NCI-H524 treated with DMSO at 0.1 percent for 48 hours (cell line): Measurements from ENCODE around the gene ADCY1.
"Not testable (repeated sequence)": the region's sequence is repeated elsewhere in the genome, so short reads cannot be mapped to it uniquely, and the experiment has no call there.

Experiments
- DNase-seq: peaks from one replicate; lab custom pipeline; 2025; lab: John Stamatoyannopoulos, UW

ADCY1 gene

DNA sequence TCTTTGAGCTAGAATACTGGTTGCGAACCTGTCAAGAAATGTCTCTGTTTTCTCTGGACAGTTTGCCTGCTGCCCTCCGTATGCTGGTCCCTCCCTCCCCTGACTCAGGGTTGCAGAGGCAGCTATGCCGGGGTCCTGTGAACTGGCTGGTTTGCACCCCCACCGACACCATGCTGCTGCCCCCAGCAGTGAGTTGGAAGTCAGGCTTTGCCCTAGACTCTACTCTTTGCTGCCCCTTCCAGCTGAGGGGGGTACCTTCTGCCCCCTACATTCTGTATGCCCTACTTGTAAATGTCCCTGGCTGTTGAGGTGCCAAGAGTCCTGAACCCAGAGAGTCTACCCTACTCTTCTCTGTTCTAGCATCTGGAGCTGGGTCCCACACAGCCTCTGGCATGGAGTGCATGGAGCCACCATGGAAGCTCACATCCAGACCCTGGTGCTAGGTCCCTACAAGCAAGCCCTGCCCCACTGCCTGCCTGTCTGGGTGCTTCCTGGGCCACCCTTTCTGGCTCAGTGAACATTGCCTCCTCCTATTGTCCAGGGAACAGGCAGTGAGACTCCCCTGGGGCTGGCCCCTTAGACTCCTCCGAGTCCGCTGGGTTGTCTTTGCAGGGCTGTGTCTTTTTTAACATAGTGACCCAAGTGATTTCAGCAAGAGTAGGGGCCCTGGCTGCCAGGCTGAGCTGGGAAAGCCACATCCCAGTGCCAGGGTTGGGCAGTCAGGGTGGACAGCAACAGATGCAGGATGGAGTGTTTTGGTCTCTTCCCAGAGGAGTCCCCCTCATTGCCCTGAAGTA is 138.9 kb downstream of the ADCY1 start:
- no peak for DNase-seq

DNA sequence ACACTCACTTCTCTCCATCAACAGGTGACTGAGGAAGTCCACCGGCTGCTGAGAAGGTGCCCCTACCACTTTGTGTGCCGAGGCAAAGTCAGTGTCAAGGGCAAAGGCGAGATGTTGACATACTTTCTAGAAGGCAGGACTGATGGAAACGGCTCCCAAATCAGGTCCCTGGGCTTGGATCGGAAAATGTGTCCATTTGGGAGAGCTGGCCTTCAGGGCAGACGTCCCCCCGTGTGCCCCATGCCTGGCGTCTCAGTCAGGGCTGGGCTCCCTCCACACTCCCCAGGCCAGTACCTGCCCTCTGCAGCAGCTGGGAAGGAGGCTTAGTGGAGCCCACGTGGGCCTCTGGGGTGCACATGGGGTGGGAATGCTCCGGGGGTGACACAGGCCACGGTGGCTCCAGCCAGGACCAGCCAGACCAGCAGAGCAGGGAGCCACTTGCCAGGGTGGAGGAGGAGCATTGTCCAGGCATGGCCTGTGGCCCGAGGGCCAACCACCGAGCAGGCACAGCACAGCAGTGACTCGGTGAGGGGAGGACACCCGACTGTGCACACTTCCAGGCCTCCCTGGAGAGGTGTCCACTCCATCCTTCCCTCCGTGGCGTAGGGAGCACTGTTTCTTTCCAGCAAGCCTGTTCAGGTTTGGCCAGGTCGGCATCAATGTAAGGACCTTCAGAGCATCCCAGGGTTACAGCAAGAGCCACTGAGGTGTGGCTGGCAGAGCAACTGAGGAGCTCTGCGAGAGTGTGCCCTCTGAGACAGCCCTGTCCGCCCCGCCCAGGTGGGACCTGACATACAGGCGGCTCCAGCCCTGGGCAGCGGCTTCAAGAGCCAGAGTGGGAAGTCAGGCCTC is 139.7 kb downstream of the ADCY1 start:
- no peak for DNase-seq

DNA sequence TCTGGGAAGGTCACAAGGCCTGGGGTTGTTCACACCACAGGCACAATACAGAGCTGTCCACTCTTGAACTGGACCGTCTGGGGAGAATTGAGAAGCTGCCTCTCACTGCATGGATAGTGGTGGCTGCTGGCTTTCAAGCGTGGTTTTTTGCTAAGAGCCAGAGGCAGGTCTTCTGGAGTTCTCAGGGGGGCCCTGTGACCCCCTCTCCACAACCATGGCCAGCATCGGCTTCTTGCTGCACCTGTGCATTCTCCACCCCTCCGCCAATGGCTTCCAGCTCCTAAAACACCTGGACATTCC is 140.3 kb downstream of the ADCY1 start:
- DNase-seq: no peak

DNA sequence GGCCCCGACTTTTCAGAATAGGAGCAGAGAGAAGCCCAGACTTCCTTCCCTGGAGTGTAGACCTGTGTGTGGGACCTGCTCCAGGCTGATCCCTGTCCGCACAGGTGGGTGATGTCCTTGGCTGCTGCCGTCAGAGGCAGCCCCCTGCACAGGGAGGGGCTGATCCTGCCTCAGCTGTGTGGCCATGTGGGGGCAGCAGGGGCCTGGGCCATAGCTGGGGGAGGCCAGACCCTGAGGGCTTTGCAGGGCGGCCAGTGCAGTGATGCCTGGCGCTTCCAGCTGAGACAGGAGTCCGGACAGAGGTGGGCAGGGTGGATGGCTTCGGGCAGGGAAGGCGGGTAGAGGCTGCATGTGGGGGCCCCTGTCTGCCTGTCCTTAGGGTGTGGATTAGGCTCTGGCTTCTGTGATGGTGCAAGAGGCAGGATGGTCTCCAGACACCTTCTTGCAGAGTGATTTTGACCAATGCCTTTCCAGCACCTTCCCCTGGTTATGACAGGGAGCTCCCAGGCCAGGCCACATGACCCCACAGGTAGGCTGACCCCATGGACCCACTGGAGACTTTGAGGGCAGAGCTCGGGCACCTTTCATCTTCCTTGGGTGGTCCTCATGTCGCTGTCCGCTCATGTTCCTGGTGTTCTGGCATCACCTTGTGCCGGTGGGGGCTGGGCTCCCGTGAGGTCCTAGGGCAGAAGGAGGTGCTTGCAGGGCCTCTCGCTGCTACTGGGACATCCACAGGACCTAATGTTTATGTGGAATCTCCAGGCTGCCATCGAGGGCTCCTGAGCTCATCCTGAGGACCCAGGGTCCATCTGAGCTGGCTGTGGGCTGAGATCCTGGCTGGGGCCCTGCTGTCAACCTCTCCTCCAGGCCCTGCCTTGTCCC is 141.5 kb downstream of the ADCY1 start:
- DNase-seq: no peak

DNA sequence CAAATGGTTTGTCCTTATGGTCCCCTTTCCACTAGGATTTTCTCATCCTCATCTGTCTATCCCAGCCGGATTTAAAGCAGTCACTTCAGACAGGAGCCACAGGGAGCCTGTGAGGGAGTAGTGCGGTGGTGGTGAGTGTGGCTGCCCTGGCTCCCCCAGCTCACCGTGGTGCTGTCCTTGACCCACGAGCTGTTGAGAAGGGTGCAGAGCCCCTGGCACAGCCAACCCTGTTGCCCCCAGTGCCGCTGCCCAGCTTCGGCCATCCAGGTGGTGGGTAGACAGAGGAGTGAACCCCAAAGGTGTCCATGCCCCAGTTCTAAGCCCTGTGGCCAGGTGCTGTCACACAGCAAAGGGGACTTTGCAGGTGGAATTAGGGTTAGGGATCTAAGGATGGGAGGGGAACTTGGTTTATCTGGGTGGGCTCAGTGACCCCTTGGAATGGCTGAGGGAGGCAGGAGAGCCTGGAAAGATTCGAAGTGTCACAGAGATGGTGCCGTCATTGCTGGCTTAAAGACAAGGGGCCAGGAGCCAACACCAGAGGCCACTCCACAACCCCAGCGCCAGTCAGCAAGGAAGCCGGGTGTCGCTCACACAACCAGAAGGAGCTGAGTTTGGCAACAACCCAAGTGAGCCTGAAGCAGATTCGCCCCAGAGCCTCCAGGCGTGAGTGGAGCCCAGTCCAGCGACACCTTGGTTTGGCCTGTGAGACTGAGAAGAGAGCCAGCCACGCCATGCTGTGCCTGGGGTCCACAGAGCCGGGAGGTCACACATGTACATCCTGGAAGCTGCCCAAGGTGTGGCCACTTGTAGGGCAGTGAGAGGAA is 142.4 kb downstream of the ADCY1 start:
- DNase-seq: no peak

DNA sequence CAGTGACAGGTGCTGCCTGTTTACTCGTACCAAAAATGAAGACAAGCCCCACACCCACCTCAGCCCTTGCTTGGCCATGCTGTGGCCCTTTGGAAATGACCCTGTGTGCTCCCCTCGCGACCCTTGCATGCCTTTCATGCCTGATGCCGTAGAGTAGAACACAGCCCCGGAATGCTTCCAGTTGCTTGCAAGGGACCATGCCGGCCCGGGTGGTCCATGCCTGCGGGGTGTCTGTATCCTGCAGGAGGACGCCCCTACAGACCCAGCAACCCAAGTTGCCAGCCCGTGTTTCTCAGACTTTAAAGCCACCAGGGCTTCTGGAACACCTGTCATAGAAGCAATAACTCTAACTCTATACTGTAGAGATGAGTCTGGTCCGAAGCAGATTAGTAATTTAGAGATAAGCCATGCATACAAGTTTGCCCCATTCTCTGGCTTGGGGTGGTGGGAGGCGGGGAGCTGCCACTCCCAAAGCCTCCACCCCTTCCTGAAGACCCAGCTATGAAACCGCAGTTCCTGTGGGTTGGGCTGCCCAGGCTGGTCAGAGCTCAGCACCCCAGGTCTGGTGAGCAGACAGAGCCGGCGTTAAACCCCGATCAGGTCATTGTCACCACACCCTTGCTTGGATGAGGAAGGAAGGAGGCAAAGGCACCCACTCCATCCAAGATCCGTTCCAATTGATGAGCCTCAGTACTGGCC is 143.5 kb downstream of the ADCY1 start:
- no peak for DNase-seq

DNA sequence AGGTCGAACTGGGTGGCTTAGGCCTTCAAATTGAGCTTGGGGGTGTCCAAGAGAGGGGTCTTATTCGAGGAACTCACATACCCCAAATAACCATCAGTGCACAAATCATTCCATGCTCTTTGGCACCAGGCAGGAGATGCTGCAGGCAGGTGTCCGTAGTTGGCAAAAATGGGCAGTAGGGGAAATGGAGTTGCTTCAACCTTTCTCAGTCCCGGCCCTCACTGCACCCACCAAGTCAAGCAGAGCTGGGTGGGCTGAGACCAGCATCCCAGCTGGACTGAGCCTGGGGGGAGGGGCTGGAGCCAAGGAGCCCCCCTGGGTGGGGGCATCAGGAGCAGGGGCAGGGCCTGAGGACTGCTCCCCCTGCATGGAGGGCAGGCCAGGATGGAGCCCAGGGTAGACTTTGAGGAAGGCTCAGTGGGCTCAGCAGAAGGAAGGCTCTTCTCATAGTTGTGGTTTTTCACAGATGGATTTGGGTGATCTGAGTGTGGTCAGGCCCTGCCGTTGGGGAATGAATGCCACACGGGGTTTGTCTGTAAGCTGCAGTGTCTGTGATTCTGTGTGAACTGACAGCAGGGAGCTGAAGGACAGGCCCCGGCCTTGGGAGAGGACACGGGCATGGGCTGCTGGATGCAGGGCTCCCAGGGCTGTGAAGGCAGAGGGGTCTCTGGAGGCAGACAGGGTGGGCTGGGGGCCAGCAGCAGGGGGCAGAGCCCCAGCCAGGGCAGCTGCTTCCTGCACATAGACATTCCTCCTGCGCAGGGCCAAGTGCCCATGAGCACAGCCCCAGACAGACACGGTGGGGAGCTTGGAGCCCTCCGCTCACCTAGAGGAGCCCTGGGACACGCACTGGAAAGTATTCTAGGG is 144.5 kb downstream of the ADCY1 start:
- no peak for DNase-seq

DNA sequence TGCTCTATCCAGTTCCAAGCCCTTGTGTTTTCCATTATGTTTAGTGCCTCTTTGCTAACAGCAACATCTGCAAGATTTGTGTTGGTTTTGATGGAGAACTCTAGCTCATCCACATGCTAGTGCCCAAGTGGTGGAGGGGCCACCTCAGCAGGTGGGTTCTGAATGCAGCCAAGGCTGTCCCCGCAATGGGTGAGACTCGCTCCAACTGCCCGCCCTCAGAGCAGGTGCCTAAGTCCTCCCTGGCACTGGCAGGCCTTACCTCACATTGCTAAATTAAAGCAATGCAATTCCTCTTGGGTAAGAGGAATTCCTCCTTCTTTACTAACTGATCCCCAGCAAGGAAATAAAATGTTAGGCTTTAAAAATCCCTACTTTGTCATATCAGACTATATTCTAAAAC is 146.8 kb downstream of the ADCY1 start:
- DNase-seq: no peak

DNA sequence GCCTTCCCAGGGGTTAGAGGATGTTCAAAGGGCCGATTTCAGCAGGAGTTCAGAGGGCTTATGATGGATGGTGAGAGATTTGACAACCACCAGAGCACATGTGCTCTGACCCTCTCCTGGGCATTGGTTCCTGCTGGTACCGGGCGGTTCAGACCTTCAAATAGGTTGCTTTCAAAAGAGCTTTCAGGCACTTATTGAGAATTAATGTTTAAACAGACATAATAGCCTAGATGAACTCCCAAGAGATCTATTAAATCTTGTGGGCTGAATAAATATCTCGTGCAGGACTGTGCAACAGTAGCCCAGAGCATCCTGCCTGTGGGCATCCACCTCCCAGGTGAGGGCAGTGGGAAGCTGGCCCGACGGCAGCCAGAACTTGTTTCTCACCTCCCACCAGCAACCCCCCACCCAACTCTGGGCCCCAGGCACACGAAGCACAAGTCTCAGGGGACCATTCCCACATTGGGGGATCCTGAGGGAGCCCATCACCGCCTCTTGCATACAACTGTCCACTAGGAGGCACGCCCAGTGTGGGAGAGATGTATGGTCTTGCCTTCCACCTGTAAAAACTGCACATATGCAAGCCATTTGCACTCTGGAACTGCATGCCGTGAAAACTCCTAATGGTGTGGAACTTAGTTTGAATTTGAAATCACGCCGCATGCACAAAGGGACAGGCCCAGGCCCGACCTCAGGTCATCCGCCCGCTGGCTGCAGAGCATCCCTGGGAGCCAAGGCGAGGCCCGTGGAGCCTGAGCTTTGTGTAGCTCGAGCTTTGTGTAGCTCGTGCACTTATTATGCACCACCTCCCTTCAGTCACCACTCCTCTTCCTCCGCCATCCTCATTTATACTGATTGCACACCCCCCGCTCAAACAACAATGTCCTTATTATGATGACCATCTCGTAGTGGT is 147.8 kb downstream of the ADCY1 start:
- DNase-seq: no peak

DNA sequence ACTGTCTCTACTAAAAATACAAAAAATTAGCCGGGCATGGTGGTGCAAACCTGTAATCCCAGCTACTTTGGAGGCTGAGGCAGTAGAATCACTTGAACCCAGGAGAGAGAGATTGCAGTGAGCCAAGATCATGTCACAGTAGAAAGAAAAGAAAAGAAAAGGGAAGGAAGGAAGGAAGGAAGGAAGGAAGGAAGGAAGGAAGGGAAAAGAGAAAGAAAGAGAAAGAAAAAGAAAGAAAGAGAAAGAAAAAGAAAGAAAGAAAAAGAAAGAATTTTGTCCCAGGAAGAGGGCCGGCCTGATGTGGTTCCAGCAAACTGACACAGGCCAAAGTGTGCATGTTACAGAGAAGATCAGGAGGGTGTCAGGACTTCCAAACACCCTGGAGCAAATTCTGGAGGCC is 151.1 kb downstream of the ADCY1 start:
- not testable (repeated sequence) for DNase-seq

DNA sequence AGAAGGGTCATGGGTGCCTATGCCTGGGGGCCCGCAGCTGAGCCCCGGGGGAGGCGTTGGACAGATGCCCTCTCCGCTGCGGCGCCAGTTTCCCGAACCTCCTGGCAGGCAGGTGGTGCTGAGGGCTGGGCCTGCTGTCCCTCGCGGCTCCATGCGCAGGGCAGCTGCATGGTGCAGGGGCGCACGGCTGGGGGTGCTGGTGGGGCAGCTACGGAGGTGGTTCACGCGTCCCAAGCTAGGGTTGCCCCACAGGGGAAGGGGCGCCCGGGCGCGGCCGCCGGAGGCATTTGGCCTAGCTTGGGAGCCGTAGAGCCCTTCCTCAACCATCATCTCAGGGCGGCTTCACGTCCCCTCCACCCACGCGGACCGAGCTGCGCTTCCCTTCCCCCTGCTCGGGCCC is 152.7 kb downstream of the ADCY1 start:
- no peak for DNase-seq

DNA sequence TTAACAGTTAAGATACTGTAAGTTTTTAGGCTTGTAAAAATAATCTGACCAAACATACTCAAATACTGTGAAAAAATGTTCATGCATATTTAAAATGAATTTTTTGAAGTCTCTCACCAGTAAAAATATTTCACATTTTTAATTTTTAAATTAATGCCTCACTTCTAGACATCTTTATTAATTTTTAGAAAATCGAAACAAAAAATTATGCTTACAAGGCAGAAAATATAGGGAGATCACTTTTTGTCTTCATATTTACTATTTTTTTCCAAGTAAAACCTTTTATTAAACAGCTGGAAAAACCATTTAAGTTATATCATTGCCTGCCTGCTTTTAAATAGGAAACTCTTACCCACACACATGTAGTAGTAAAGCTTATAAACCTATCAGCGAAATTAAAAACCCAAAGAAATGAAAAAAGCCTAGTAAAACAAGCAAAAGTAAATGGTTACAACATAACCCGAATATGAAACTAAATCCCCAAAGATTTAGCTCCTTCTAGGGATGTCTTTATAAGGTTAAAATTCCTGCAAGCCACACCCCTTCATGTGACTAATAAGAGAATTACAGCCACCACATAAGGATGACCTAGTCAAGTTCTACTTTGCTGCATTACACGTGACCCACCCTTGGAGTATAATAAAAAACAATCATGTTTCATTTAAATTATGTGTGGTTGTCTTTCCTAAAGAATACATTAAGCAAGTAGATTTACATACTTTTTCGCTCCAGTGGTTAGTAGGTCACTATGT is 157.7 kb downstream of the ADCY1 start:
- DNase-seq: not testable (repeated sequence)

DNA sequence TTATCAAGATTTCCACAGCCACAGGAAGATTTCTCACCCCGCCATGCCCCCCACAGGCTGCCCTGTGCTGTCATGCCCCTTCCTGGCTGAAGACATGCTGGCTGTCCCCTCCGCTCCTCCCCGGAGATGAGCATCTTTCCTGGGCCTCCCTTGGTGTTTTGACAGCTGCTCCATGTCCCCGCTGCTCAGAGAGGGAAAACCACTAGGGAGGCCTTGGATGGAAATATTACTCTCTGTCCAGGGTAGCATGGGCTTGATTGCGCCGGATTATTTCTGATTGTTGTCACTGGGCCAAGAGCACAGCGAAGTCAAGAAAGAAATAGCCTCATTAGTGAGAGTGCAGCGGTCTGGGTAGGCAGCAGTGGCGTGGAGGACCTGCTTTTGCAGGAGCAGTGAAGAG is 164.8 kb downstream of the ADCY1 start:
- not testable (repeated sequence) for DNase-seq

DNA sequence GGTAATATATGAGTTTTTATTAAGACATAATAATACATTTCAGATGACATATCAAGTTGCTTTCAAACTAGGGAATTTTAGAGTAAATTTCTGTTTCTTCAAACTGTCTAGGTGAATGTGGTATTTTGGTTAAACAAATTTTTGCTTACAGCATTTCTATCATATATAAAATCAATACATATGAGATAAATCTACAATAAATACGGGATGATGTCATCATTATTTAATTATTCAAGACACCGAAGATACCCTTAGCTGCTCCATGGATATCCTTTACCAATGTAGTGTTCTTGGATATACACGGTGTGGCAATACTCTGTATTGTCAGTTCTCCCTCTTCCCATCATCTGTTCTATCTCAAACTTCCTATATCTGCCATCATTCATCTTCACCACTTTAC is 166.4 kb downstream of the ADCY1 start:
- DNase-seq: not testable (repeated sequence)

DNA sequence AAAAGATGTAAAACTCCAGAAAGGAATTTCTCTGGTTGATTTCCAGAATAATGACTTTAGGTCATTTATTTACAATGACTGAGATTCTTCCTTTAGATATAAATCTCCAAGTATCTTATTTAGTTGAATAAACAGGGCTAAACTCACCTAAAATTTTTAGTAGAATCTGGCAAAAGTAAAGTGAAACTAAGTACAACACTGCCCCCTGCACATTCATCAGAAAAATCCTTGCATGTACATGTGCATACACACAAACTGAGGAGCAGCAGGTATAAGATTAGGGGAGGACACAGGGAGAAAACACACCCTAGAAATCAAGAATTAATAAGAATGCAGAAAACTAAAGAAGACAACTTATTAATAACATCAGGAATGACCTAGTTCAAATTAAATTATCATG is 174.8 kb downstream of the ADCY1 start:
- DNase-seq: not testable (repeated sequence)

DNA sequence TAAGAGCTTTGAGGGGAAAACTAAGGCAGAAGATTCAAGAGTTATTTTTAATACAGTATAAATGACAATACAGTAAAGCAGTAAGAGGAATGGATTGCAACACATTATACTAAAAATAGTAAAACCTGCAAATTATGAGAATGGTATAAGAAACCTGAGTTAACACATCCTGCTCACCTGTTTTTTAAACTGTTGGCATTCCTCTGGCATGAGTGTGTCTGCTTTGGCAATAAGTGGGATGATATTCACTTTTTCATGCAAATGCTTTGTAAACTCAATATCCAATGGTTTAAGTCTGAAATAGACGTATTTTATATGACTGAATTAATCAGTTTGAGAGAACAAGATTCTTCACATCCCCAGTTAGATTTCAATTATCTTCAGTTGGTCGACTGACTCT is 177.2 kb downstream of the ADCY1 start:
- not testable (repeated sequence) for DNase-seq

DNA sequence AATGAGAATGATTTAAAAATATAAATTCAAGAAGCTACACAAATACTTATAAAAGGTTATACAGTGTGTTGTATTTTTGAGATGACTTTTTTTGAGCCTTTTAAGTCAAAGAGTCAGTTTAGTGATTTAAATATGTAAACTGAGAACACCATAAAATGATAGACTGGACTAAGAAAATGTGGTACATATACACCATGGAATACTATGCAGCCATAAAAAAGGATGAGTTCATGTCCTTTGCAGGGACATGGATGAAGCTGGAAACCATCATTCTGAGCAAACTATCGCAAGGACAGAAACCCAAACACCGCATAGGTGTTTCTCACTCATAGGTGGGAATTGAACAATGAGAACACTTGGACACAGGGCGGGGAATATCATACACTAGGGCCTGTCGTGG is 182.2 kb downstream of the ADCY1 start:
- DNase-seq: not testable (repeated sequence)

DNA sequence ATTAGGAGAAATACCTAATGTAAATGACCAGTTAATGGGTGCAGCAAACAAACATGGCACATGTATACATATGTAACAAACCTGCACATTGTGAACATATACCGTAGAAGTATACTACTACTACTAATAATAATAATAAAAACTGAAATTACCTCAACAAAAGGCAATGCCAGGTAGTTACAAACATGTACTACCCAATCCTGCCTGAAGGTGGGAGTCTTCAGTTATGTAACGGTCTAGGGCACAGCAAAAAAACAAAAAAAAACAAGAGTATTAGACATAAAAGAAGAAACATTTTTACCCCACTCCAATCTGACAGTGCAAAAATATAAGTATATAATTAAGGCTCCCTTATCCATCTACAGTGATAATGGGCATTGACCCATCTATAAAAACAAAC is 182.6 kb downstream of the ADCY1 start:
- not testable (repeated sequence) for DNase-seq
